Measurements from ENCODE around the gene PTPRN2. TPM values are rescaled to one million over a fixed set of nuclear protein-coding genes. Genes with fewer than 3 reads are reported as not detected.

The PTPRN2 gene
- total RNA-seq, 1 donor from 2014 or later: 11.4 TPM

DNA sequence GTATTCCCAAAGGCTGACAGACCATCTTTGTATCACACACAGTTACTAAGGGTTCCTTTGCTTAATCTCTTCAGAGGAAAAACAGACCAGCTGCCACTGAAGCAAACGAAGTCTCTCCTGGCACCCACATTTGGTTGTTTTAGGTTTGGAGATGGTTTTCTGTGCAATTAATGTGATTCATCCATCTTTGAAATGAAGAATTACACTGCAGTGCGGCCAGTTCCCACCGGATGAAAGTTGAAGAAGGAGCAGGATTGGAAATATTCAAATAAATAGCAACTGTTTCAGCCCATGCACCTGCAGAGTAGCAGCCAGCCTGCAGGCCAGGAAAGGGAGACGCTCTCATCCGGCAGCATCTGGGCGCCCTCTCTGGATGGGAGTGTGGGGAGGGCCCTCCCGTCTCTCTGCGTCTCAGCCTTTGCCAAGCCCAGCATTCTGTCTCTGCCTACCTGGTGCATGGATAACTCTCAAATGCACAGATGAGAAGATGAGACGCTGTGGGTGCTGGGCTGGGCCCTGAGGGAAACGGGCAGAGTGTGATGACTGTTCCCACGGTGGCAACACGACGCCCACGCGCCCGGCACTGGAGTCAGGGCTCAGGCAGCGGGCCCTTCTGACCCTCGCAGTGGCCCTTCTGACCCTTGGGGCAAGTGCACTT lies 214.0 kb downstream of the PTPRN2 start:
- Mint-ChIP-seq H3K36me3 (ENCODE audit: insufficient read depth) (no peaks in the 10 kb centered on the region), H3K27ac (no peak overlapping the region), H3K27me3 (peaks cover 4% of the 10 kb centered on the region), H3K9me3 (ENCODE audit: low read depth) (no peaks in the 10 kb centered on the region), H3K4me3 (ENCODE audit: low read depth) (no peak overlapping the region), H3K4me1 (ENCODE audit: low read depth) (peaks cover 2% of the 10 kb centered on the region)
- TF ChIP-seq, protein P1, sequence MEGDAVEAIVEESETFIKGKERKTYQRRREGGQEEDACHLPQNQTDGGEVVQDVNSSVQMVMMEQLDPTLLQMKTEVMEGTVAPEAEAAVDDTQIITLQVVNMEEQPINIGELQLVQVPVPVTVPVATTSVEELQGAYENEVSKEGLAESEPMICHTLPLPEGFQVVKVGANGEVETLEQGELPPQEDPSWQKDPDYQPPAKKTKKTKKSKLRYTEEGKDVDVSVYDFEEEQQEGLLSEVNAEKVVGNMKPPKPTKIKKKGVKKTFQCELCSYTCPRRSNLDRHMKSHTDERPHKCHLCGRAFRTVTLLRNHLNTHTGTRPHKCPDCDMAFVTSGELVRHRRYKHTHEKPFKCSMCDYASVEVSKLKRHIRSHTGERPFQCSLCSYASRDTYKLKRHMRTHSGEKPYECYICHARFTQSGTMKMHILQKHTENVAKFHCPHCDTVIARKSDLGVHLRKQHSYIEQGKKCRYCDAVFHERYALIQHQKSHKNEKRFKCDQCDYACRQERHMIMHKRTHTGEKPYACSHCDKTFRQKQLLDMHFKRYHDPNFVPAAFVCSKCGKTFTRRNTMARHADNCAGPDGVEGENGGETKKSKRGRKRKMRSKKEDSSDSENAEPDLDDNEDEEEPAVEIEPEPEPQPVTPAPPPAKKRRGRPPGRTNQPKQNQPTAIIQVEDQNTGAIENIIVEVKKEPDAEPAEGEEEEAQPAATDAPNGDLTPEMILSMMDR (IDR thresholded peaks at IDR 0.05; ENCODE audit: unreplicated experiment): no peak
- DNase-seq (ENCODE audit: low spot score, unreplicated experiment): no peak

DNA sequence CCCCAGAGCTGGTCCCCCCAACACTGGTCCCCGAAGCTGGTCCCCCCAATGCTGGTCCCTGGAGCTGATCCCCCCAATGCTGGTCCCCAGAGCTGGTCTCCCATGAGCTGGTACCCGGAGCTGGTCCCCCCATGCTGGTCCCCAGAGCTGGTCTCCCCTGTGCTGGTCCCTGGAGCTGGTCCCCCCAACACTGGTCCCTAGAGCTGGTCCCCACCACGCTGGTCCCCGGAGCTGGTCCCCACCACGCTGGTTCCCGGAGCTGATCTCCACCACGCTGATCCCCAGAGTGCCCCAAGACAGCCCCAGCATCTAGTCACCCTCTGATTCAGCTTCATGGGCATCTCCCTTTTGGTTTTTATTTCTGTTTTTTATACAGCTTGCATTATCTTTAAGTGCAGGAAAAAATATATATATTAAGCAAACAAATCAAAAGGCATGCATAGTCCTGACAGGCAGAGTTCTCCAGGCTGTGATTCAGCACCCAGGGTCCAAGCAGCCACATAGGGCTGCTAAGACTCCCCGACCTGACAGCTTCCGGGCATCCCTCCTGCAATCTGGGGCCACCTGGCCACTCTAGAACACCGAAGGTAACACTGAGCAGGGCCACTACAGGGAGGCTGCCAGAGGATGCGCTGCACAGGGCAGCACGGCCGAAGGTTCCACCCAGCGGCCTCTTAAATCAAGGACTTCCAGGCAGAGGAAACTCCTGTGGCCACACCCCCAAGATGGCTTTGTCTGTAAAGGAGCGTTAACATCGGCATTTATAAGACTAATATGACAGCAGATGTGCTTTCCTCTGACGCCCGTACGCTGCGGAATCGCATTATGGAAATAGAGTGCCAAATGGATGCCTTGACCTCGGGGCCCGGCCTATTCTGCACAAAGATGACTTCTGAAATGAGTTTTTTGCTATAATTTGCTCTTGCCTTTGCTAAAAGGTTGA lies 215.0 kb downstream of the PTPRN2 start:
- H3K4me1 Mint-ChIP-seq (ENCODE audit: low read depth): peaks cover 2% of the 10 kb centered on the region

DNA sequence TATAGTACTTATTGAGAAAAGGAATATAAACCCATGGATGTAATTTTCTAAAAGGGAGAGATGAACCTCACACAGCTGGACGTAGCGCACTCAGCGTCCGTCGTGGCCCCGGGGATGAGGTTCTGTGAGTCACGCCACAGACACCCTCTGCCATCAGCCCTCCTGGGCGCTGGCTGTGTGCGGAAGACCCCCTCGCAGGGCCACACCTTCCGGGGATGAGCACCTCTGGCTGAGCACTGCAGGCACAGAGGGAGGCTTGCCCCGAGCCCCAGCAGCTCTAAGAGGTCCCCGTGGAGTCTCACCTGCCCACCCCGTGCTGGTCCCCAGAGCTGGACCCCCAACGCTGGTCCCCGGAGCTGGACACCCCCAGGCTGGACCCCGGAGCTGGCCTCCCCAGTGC lies 215.8 kb downstream of the PTPRN2 start:
- Mint-ChIP-seq H3K9me3 (ENCODE audit: low read depth) (no peaks in the 10 kb centered on the region), H3K27me3 (peaks cover 12% of the 10 kb centered on the region), H3K36me3 (ENCODE audit: insufficient read depth) (no peaks in the 10 kb centered on the region), H3K4me3 (ENCODE audit: low read depth) (no peak overlapping the region), H3K4me1 (ENCODE audit: low read depth) (no peaks in the 10 kb centered on the region), H3K27ac (no peak overlapping the region)
- TF ChIP-seq, protein P1 (IDR thresholded peaks at IDR 0.05; ENCODE audit: unreplicated experiment): no peak
- DNase-seq (ENCODE audit: low spot score, unreplicated experiment): no peak

More for the DNA sequence above, 215.0 kb downstream of the PTPRN2 start:
- Mint-ChIP-seq H3K27me3 (peaks cover 7% of the 10 kb centered on the region), H3K4me3 (ENCODE audit: low read depth) (no peak overlapping the region), H3K36me3 (ENCODE audit: insufficient read depth) (no peaks in the 10 kb centered on the region), H3K27ac (no peak overlapping the region), H3K9me3 (ENCODE audit: low read depth) (no peaks in the 10 kb centered on the region)
- TF ChIP-seq, protein P1 (IDR thresholded peaks at IDR 0.05; ENCODE audit: unreplicated experiment): no peak
- no peak for DNase-seq (ENCODE audit: low spot score, unreplicated experiment)

DNA sequence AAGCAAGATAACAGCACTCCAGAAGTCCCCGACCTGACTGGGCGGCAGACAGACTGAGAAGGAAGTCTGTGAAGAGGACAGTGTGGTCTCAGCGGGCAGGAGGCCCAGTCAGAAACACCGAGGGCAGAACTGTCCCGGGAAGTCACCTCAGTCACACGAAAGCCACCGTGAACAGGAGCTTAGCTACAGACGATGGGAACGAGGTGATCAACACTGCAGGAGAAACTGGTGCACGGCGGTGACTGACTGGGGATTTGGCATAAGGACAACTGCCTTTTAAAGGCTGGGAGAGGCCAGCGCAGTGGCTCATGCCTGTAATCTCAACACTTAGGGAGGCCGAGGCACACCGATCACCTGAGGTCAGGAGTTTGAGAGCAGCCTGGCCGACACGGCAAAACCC lies 217.8 kb downstream of the PTPRN2 start:
- Mint-ChIP-seq H3K4me1 (ENCODE audit: low read depth) (no peaks in the 10 kb centered on the region), H3K36me3 (ENCODE audit: insufficient read depth) (no peaks in the 10 kb centered on the region), H3K4me3 (ENCODE audit: low read depth) (no peak overlapping the region), H3K27me3 (peaks cover 16% of the 10 kb centered on the region), H3K9me3 (ENCODE audit: low read depth) (no peaks in the 10 kb centered on the region), H3K27ac (no peak overlapping the region)
- TF ChIP-seq, protein P1 (IDR thresholded peaks at IDR 0.05; ENCODE audit: unreplicated experiment): no peak
- no peak for DNase-seq (ENCODE audit: low spot score, unreplicated experiment)

DNA sequence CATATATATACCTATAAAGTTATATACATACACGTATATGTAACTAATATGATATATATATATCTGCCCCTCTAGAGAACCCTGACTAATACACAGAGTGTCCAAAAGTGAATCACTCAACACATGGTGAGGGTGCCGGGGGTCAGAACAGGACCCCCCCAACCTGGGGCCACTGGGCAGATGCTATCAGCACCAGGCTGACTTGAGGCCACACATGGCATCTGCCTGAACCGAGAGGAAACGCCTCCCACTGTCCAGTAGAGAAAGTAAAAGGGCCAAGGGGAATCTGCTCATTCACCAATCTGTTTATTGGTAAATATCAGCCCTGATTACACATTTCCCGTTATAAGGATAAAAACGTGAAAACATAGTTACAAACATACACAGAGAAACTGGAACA lies 218.3 kb downstream of the PTPRN2 start:
- Mint-ChIP-seq H3K4me3 (ENCODE audit: low read depth) (no peak overlapping the region), H3K27me3 (peaks cover 20% of the 10 kb centered on the region), H3K36me3 (ENCODE audit: insufficient read depth) (no peaks in the 10 kb centered on the region), H3K4me1 (ENCODE audit: low read depth) (no peaks in the 10 kb centered on the region), H3K9me3 (ENCODE audit: low read depth) (no peaks in the 10 kb centered on the region), H3K27ac (no peak overlapping the region)
- DNase-seq (ENCODE audit: low spot score, unreplicated experiment): no peak
- TF ChIP-seq, protein P1 (IDR thresholded peaks at IDR 0.05; ENCODE audit: unreplicated experiment): no peak
